ENCODE results near the gene EPS15.

Gene EPS15

DNA sequence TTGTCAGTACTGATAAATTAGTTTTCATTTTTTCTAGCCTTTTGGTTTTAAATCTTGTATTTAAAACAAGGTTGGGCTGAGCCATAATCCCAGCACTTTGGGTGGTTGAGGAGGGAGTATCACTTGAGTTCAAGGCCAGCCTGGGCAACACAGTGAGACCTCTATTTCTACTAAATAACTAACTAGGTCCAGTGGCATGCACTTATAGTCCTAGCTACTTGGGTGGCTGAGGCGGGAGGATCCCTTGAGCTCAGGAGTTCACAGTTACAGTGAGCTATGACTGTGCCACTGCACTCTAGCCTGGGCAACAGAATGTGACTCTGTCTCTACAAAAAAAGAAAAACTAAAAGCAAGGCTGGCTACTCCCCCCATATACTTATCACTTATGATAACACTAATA is 167.2 kb downstream of the EPS15 start:
- DNase-seq (ENCODE audit: low spot score): no peak

DNA sequence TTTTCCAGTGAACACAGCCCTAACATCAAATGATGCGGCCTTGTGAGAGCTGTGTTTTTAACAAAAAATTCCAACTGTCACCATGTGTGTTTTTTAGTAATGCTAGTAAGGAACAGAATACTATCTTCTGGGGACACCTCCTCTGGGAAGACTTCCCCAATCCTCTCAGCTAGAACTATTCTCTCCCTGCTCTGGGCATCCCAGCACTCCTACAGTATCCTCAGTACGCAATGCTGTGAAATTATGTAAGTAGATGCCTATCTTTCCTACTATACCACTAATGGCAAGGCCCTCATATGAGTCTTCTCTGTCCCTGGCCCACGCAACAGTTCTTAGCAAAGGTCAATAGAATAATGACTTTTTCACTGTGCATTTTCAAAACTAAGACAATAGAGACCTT is 169.2 kb downstream of the EPS15 start:
- H3K27ac ChIP-seq: no peak overlapping the region
- DNase-seq (ENCODE audit: low spot score): no peak
- TF ChIP-seq, protein P1, sequence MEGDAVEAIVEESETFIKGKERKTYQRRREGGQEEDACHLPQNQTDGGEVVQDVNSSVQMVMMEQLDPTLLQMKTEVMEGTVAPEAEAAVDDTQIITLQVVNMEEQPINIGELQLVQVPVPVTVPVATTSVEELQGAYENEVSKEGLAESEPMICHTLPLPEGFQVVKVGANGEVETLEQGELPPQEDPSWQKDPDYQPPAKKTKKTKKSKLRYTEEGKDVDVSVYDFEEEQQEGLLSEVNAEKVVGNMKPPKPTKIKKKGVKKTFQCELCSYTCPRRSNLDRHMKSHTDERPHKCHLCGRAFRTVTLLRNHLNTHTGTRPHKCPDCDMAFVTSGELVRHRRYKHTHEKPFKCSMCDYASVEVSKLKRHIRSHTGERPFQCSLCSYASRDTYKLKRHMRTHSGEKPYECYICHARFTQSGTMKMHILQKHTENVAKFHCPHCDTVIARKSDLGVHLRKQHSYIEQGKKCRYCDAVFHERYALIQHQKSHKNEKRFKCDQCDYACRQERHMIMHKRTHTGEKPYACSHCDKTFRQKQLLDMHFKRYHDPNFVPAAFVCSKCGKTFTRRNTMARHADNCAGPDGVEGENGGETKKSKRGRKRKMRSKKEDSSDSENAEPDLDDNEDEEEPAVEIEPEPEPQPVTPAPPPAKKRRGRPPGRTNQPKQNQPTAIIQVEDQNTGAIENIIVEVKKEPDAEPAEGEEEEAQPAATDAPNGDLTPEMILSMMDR (IDR thresholded peaks at IDR 0.05): no peak
- H3K4me3 ChIP-seq: no peak overlapping the region

More for the DNA sequence above, 167.2 kb downstream of the EPS15 start:
- Histone ChIP-seq H3K4me3 (no peak overlapping the region), H3K27ac (no peak overlapping the region)
- TF ChIP-seq, protein P1 (IDR thresholded peaks at IDR 0.05): no peak

DNA sequence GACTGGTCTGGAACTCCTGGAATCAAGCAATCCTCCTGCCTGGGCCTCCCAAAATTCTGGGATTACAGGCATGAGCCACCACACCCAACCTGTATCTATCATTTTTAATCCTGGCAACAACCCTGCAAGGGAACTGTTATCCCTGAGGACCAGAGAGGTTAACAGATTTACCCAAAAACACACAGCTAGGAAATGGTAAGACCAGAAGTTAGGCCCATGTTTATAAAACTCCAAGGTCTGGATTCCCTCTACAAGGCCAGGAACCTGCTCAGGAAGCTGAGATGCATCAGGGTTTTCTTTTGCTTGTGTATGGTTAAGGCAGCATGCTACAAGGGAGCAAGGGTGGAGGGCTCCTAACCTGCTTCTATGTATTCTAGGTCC is 170.9 kb downstream of the EPS15 start:
- Histone ChIP-seq H3K4me3 (no peak overlapping the region), H3K27ac (no peak overlapping the region)
- TF ChIP-seq, protein P1 (IDR thresholded peaks at IDR 0.05): no peak
- DNase-seq (ENCODE audit: low spot score): no peak

DNA sequence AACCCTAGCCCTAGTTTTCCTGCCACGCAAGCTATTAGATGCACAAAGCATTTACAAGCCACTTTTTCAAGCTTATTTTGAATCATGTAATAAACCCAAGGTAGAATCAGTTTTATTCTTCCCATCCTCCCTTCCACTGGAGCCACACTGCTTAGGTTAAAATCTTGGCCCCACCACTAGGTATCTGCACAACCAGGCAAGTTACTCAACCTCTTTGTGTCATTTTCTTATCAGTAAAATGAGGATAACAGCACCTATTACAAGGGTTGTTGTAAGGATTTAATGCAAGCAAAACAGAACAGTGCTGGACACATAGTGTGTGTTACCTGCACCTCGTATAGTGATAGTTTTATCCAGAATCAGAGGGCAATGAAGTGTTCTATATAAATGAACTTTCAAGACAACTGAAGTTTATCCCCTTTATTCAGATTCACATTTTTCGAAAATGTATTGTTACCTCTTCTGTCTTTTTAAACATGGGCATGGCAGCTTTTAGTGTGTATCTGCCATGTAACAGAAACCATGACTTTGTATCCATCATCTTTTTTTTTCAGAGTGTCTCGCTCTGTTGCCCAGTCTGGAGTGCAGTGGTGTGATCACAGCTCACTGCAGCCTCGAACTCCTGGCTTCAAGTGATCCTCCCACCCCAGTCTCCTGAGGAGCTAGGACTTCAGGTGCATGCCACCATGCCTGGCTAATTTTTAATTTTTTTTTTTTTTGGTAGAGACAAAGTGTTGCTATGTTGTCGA is 171.5 kb downstream of the EPS15 start:
- Histone ChIP-seq H3K27ac (no peak overlapping the region), H3K4me3 (no peak overlapping the region)
- TF ChIP-seq, protein P1 (IDR thresholded peaks at IDR 0.05): no peak

DNA sequence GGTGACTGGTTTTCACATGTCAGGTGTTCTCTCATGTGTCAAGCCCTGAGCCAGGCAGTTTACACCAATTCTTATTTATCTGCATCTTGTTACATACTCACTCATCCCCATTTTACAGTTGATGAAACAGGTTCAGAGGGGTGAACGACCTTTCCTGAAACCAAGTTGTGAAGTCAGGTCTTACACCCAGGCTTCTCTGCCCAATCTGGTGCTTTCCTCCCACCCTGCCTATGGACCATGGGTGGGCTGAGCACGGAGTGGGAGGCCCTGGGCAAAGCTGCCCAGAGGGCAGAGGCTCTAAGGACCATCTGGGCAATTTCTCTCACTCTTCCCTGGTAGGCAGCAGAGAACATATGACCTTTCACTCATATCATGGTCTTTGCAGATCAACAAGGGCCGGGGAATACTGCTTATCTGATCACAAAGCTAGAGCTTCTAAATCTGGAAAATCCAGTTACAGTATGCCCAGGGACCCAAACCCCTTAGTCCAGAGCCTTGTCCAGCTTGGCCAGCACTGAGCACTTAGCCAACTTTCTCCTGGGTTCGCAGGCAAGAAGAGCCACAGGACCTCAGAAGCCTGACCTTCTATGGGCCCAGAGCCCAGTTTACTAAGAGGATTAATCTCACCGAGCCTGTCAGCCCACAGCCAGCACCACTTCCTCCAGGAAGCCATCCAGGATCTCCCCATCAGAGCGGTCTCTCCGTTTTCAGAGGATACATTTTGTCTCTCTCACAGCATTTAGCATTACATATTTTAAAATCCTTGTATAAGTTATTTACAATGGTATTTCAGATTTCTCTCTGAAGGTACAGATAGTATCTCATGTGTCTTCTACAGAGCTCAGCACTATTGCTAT is 172.8 kb downstream of the EPS15 start:
- Histone ChIP-seq H3K27ac (no peak overlapping the region), H3K4me3 (no peak overlapping the region)
- TF ChIP-seq, protein P1 (IDR thresholded peaks at IDR 0.05): no peak
- DNase-seq (ENCODE audit: low spot score): no peak

More for the DNA sequence above, 171.5 kb downstream of the EPS15 start:
- DNase-seq (ENCODE audit: low spot score): no peak

DNA sequence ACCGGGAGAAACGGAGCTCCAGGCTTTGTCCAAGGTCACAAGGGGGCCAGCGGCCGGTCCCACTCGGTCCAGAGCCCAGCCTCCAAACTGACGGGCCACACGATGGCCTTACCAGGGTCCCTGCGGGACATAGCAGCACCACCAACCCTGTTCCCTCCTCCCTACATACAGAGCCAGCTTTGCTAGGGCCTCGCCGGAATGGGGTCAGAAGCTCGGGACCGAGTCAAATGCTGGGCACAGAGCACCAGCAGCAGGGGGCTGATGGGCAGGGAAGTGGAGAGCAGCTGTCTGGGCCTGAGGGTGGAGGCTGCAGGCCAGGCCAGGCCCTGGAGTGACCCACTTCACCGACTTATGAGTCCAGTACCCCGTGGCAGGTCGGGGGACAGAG is 173.8 kb downstream of the EPS15 start:
- Histone ChIP-seq H3K27ac (no peak overlapping the region), H3K4me3 (no peak overlapping the region)
- DNase-seq (ENCODE audit: low spot score): no peak
- TF ChIP-seq, protein P1 (IDR thresholded peaks at IDR 0.05): no peak

All from coronary artery (tissue), 2 donors.